ENCODE measurements around the gene THNSL1. TPM values are rescaled to one million over a fixed set of nuclear protein-coding genes. Genes with fewer than 3 reads are reported as not detected.

THNSL1 gene
- total RNA-seq, 1 donor from 2014 or later: 19.2 TPM

DNA sequence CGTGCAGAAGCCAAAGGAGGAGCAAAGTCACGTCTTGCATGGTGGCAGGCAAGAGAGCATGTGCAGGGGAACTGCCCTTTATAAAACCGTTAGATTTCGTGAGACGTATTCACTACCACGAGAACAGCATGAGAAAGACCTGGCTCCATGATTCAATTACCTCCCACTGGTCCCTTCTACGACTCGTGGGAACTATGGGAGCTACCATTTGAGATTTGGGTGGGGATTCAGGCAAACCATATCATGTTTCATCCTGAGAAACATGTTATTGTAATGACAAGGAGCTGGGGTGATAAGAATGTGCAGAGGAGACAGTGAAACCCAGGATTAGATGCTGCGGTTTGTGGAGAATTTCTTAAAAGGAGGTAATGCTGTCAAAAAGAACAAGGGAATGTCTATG lies 34.0 kb downstream of the THNSL1 start:
- DNase-seq (ENCODE audit: low spot score in 2 of 2) (no peak), FAIRE-seq (no peak)

- no peak for DNase-seq (ENCODE audit: low spot score in 2 of 2)
- FAIRE-seq: no peak
Measured at GRCh38 chr10:25052012-25052411, 35.6 kb downstream of the THNSL1 start.

- DNase-seq (ENCODE audit: low spot score in 2 of 2) (no peak), FAIRE-seq (no peak)
Measured at GRCh38 chr10:25056726-25057125, 40.3 kb downstream of the THNSL1 start.

DNA sequence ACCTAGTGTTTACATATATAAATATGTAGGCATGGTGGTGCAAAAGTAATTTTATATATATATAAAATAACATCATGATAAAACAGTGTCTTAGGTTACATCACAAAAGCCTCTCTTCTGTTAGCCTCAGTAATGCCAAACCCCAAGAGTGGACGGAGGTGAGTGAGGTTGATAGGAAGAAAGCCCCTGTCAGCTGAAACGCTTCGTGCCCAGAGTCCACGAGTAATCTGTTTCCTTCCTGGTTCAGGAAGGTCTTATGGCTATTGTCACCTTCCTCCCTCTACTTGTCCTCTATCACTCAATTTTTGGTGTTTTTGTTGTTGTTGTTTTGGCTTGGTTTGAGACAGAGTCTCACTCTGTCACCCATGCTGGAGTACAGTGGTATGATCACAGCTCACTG lies 41.5 kb downstream of the THNSL1 start:
- DNase-seq (ENCODE audit: low spot score in 2 of 2) (no peak), FAIRE-seq (no peak)

GRCh38 chr10:25059990-25060389 lies 43.6 kb downstream of the THNSL1 start:
- FAIRE-seq (no peak), DNase-seq (ENCODE audit: low spot score in 2 of 2) (no peak)

- no peak for DNase-seq (ENCODE audit: low spot score in 2 of 2)
- no peak for FAIRE-seq
Measured at GRCh38 chr10:25061125-25061524, 44.7 kb downstream of the THNSL1 start.

DNA sequence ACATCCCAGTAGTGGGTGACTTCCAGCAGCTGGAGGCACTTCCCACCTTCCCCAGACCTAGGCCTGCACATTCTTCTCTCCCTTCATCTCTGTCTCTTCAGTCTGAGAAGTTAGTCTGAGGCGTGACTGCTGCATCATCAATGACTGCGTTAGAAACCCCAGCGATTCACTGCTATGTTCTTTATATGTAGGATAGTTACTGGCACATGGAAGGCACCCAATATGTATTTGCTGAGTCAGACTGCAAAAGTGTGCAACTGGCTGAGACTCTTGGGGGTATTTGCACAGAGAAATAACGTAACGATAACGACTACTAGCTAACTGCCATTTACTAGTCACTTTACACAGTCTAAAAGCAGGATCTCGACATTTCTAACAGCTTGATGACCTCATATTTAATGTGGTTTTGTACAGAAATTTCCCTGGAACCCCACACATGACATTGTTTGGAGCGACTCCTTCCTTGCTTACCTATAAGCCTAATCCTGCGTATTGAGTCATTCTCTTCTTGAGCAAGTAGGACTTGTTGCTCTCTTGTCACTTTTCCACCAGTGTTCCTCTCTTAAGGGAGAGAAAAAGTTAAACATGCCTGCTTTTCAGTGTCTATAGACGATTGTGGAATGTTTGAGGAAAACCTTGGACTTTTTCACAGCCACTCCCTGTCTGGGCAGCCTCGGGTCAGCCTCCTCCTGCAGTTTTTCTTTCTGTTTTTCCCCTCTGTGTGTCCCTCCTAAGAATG lies 45.5 kb downstream of the THNSL1 start:
- no peak for FAIRE-seq
- DNase-seq (ENCODE audit: low spot score in 2 of 2): no peak

GRCh38 chr10:25063157-25063556 lies 46.7 kb downstream of the THNSL1 start:
- no peak for FAIRE-seq
- no peak for DNase-seq (ENCODE audit: low spot score in 2 of 2)

DNA sequence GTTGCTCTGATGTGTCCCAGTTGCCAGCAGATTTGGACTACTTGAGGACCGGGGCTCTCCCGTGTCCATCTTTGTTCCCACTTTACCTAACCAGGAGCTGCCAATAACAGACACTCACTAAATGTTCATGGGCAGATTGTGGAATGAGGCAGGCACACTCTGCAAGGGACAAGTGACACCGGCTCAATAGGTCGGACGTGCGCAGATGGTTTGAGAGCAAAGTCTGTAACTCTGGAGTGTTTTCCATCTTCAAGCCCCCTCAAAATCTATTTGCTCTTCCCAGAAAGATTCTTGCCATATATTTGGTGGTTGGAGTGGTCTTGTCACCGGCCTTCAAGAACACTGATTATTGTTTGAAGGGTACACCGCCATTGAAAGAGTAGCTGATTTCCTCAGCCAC lies 47.2 kb downstream of the THNSL1 start:
- no peak for FAIRE-seq
- DNase-seq (ENCODE audit: low spot score in 2 of 2): no peak

DNA sequence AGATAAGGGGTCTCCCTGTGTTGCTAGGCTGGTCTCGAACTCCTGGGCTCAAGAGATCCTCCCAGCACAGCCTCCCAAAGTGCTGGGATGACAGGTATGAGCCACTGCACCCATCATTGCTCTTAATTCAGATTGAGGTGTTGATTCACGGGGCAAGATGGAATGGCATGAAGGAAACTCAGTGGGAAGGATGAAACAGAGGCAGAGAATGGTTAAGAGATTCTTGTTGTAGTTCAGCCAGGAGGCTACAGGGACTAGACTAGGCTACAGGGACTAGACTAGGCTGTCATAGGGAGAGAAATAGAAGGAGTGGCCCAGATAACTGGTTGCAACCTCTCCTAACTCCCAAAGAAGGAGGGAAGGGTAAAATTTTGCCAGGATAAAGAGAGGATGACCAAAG lies 48.0 kb downstream of the THNSL1 start:
- FAIRE-seq (no peak), DNase-seq (ENCODE audit: low spot score in 2 of 2) (no peak)

DNA sequence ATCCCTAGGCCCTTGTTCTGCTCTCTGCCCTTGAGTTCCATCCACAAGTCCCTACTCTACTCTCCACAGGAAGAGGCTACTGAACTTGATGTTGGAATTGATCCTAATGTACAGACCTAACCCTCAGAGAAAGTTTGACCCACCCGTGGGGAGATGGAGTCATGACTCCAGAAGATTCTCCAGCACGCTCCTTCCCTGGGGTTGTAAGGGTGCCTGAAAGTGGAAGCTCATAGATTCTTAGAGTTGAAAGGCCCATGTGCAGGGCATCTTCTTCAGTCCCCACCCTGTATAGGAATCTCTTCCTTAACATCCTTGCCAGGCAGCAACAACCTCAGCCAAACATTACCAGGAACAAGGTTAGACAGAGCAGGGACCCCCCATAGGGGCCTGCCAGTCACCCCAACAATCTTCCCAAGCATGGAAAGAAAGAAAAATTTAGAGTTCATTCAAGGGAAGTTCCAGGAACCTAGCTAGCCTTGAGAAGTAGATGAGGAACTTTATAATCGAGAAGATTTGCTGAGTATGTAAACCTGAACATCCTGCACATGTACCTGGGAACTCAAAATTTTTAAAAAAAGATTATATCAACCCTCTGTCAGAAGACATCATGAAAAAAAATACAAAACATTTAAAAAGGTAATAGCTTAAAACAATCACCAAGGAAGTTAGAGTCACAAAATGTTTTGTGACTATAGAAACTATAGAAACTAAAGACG lies 49.5 kb downstream of the THNSL1 start:
- no peak for DNase-seq (ENCODE audit: low spot score in 2 of 2)
- no peak for FAIRE-seq

DNA sequence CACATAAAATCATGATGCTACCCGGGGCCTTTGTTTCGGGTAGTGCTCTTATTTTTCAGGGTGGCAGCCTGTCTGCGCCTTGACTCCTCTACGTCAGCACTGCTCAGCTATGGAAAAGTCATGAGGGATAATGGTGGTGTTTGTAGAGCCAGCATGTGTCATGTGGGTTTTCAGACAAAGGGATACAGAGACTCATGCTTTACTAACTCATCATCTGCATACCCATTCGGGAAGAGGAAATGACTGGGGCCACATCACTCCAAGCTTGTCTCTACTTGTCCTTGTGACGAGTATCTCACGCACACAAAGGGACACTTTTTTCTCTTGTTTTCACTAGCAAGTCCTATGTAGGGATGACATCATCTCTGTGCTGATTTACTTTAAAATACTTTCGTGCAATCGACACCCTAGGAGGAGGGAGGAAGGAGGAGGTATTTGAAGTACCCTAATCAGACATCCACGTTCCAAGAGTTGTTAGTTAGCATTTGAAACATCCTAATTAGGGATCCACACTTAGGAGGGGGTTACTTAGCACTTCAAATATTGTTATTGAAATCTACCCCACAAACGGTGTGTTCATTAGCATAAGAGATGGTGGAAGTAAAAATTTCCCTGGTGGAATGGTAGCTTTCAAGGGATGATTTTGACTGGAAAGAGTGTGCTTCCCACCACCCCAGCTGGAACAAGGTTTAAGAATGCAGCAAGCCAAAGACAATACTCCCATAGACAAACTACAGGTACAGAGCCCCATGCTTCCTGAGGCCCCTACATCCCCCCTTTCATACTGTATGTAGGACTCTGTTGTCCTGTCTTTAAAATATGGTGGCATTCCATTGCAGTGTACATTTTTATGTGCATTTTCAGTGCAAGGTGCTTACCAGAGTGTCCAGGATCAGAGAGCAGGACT lies 52.0 kb downstream of the THNSL1 start:
- no peak for FAIRE-seq
- DNase-seq (ENCODE audit: low spot score in 2 of 2): no peak

- no peak for DNase-seq (ENCODE audit: low spot score in 2 of 2)
Measured at GRCh38 chr10:25071227-25071626, 54.8 kb downstream of the THNSL1 start.

GRCh38 chr10:25072786-25073185 lies 56.4 kb downstream of the THNSL1 start:
- FAIRE-seq: no peak
- no peak for DNase-seq (ENCODE audit: low spot score in 2 of 2)

More at GRCh38 chr10:25071227-25071626, 54.8 kb downstream of the THNSL1 start:
- no peak for FAIRE-seq

DNA sequence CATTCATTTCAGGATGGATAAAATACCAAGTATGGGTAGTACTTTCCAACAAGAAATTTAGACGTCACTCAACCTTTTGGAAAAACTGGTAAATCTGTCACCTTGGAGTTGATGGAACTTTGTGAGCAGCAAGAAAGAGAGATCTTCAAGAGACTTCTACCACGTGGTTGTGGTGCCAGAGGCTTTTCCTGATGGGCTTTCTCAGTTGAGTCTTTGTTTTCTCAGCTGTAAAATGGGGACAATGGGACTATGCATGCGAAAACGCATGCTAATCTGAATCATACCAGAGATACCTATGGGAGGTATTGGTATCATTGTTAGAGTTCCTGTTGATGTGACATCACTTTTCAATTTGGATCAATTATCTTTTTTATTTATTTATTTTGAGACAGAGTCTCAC lies 59.4 kb downstream of the THNSL1 start:
- no peak for FAIRE-seq
- no peak for DNase-seq (ENCODE audit: low spot score in 2 of 2)

Other genes starting within 250 kb of the THNSL1 start
- gene PRTFDC1, start 64.0 kb upstream of the THNSL1 start, total RNA-seq: 29.8 TPM
- 4.5 TPM for gene ENKUR, start 454 bp upstream of the THNSL1 start, total RNA-seq
- gene GPR158, start 158.4 kb downstream of the THNSL1 start, total RNA-seq: 9.0 TPM